Measurements from ENCODE around the gene FGFBP2. TPM values are rescaled to one million over a fixed set of nuclear protein-coding genes. Genes with fewer than 3 reads are reported as not detected.
A peak's percentile ranks its signal among the peaks of the same experiment; 100 is the strongest.

The FGFBP2 gene
- total RNA-seq, 1 experiment from 2014 or later, result not detected

GRCh38 chr4:15971068-15971801 lies 8.3 kb upstream of the FGFBP2 start:
- DNase-seq (ENCODE audit: extremely low read depth, low read depth), result no peak

GRCh38 chr4:15968551-15969300 lies 5.8 kb upstream of the FGFBP2 start:
- DNase-seq (ENCODE audit: extremely low read depth, low read depth), result no peak

- DNase-seq (ENCODE audit: extremely low read depth, low read depth), result no peak
Measured at GRCh38 chr4:15965325-15965724, 2.4 kb upstream of the FGFBP2 start.

GRCh38 chr4:15964159-15964558 lies 1.2 kb upstream of the FGFBP2 start:
- no peak for DNase-seq (ENCODE audit: extremely low read depth, low read depth)

GRCh38 chr4:15963576-15963975 lies 601 bp upstream of the FGFBP2 start:
- no peak for DNase-seq (ENCODE audit: extremely low read depth, low read depth)

DNA sequence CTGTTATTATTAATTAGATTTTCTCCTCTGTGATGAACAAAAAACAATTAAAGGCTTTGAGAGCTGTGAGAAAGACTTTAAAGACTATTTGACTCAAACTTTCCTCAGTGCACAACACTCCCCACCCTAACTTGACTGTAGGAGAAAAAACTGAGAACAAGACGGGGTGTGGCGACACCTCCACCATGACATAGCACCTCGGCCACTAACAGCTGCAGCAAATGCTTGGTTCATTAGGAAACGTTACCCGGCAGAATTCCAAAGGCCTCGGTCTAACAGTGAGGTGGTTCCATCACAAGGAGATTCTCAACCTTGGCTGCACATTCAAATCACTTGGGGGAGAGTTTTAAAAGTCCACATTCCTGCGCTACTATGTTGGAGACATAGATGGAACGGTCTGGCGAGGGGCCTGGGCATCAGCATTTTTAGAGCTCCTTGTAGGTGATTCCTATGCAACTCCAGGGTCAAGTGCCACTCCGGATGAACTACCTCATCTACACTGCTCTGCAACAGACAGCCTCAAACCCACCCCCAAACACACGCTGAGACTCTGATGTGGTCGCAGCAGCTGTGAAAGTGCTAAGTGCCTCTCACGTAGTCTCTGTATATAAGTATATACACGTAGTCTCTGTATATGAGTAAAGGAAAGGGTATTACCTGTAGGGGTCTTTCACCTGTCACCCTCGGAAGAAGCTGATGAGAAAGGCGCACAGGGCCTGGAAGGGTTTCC lies 1.0 kb downstream of the FGFBP2 start:
- DNase-seq (ENCODE audit: extremely low read depth, low read depth), result no peak

DNA sequence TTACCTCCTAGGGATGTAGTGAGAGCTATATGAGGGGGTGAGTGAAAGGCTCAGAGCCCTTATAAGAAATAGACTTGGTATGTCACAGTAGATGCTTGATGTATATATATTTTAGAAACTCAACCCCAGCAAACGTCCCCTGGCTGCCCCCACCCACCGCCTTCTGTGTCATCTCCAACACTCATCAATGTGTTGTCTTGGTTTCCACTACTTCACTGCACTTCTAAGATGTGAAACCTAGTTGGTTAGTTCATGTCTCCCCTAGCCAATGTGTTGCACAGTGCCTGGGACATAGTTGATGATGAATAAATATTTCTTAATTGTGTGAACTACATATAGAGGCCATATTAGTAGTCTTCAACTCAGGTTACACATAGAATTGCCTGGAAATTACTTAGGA lies 4.4 kb downstream of the FGFBP2 start:
- DNase-seq (ENCODE audit: extremely low read depth, low read depth), result no peak

DNA sequence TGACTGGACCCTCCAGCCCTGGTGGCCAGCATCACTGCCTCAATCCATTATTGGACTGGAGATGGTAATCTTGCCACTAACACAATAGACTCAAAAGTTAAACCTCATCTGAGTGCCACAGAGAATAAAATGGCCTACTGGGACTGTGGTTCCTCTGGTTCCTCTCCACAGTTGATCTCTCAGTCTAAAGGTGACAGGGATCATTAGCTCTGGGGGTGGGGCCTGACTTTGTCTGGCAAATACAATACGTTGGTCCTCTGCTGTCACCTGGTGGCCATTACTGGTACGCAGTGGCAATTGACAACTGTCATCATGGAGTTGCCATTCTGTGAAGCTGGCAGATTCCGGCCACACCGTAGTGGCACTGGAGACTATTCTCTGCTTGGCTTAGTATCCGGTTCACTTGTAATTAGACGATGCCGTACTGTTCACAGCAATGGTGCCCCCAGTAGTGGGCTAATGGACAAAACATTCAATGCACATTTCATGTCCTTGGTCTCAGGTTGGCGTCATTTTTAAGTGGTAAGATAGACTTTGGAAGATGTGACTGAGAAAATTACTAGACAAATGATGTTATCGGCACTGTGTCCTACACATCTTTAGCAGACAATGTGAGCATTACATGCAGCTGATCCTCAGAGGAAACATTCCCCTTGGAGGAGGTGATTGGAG lies 6.7 kb downstream of the FGFBP2 start:
- DNase-seq (ENCODE audit: extremely low read depth, low read depth), result peak; percentile 79

- no peak for DNase-seq (ENCODE audit: extremely low read depth, low read depth)
Measured at GRCh38 chr4:15955670-15956069, 7.3 kb downstream of the FGFBP2 start.

DNA sequence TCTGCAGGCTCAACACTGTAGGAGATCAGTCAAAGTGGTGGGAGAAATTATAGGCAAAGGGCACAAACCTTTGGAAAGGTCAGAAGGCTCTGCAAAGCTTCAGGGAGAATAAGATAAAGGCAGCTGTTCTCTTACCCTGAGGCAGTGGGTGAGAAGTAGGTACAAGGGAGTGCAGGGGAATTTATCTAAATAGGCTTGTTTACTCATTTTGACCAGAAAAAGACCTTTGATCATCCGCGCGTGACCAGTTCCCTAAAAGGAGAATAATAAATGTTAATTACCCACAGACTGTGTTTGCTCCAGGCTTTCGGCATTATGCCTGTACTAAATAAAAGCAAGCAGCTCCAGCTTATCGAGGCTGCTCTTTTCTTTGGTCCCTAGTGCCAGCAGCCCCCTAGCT lies 9.3 kb downstream of the FGFBP2 start:
- DNase-seq (ENCODE audit: extremely low read depth, low read depth), result no peak

GRCh38 chr4:15951781-15952180 lies 11.2 kb downstream of the FGFBP2 start:
- no peak for DNase-seq (ENCODE audit: extremely low read depth, low read depth)

DNA sequence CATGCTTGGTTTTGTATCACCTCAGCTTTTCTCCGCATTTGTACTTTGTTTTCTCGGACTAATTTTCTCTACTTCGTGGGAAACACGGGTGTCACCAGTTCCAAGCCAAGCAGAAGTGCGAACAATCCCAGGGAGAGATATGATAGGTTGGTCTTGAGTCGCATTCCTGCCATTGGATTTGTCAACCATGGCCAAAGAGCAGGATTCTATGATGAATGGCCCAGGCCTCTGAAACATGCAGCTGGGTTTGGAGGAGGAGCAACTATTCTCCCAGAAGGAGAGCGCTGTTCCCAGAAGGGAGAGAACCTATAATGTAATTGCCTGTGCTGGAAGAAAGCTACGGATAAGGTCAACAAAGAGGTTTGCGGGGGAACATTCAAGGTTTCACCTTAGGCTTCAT lies 14.1 kb downstream of the FGFBP2 start:
- DNase-seq (ENCODE audit: extremely low read depth, low read depth), result no peak

DNA sequence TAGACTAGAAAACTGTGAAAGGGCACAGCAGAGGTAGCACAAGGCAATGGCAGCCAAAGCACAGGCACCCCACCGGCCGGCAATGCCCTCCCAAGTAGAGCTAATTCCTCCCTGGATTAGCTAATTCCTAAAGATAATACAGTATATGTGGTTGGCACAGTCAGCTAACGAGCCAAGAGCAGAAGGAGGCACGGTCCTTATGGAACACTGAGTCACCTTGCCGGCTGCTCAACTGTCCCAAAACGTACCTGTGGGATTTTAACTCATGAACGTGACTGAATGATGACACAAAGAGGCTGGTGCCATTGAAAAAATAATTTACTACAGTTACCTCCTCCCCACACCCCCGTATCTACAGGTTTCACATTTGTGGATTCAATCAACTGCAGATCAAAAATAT lies 15.3 kb downstream of the FGFBP2 start:
- DNase-seq (ENCODE audit: extremely low read depth, low read depth), result no peak

- no peak for DNase-seq (ENCODE audit: extremely low read depth, low read depth)
Measured at GRCh38 chr4:15945516-15945915, 17.5 kb downstream of the FGFBP2 start.

DNA sequence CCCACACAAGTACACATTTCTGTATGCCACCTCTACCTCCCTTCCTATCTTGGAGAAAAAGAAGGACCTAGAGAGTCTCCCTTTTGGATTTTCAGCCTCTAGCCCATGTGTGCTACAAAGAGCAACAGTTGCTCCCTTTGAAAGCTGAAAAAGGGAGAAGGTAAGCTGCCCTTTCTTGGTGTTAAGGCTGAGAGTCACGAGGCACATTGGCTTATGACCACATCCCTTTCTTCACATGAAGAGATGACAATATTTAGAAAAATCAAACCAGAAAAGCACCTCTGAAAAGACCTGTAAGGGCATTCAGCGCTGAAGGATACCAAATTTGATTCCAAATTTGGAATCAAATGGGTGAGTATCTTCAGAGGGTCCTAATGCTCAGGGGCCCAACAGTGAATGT lies 18.1 kb downstream of the FGFBP2 start:
- no peak for DNase-seq (ENCODE audit: extremely low read depth, low read depth)

- DNase-seq (ENCODE audit: extremely low read depth, low read depth), result no peak
Measured at GRCh38 chr4:15942283-15942682, 20.7 kb downstream of the FGFBP2 start.

- DNase-seq (ENCODE audit: extremely low read depth, low read depth), result no peak
Measured at GRCh38 chr4:15938640-15939039, 24.3 kb downstream of the FGFBP2 start, which contains the start of gene FGFBP1. Gene FGFBP1, minus strand, starts transcription at chr4:15938740. Its CDS starts 2,108 bp downstream, at chr4:15936632.

GRCh38 chr4:15938182-15938581 lies 24.8 kb downstream of the FGFBP2 start:
- DNase-seq (ENCODE audit: extremely low read depth, low read depth), result no peak

DNA sequence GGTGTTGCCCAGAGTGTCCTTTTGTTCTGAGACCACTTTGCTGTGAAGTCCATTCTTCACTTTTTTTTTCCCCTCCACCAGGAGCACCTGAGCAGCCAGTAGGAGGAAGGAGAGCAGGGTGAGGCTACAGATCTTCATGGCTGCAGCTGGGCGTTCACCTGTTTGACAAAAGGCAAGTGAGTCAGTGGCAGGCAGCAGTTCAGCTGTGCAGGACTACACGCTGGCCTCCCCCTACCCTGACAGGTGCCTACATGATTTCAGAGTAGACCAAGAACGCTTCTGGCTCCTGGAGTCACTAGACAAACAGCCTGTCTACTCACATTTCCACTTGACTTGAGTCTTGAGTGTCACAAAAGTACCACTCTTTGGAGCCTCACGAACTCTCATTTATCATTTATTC lies 26.5 kb downstream of the FGFBP2 start:
- no peak for DNase-seq (ENCODE audit: extremely low read depth, low read depth)

- DNase-seq (ENCODE audit: extremely low read depth, low read depth), result no peak
Measured at GRCh38 chr4:15935504-15936402, 27.2 kb downstream of the FGFBP2 start.

Measured in NCI-H460 (cell line).